A673 (cell line): Measurements from ENCODE around the gene STAP2.

Source experiments
- CTCF ChIP-seq: fragments of 300-800, 200-600 bp; sonication (generic); conservative IDR thresholded peaks from 2 replicates; pipeline ENCODE4 v1.5.1; 2017; ENCODE audit warnings: low read depth, mild to moderate bottlenecking, antibody characterized with exemption, low read length, moderate library complexity, mixed read lengths
- EZH2 ChIP-seq: fragments of 200-600 bp; sonication (generic); IDR thresholded peaks from 2 replicates; pipeline ENCODE4 v1.6.1; 2017; ENCODE audit warnings: borderline replicate concordance, low read depth, mild to moderate bottlenecking, mixed read lengths, antibody characterized with exemption, low read length; ENCODE audit not compliant: poor library complexity, severe bottlenecking

DNA sequence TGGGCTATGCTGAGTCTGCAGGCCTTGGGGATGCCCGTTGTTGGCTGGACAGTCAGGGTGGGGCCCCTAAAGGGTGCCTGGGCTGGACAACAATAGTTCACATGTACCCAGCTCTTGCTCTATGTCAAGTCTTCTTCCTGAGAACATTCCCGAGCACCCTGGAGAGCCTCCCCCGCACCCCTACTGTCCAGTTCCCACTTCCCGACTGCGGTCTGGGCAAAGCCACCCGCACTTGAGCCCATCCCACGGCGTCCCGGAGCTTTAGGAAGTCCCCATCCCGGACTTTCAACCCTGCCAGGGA, 3.6 kb upstream of the STAP2 start:
- TF ChIP-seq CTCF (no peak), EZH2 (no peak)
